Right atrium auricular region (tissue), 2 donors: ENCODE results near the gene DDX31. TPM values are rescaled to one million over a fixed set of nuclear protein-coding genes. Genes with fewer than 3 reads are reported as not detected.

Experiments
- DNase-seq: peaks from one replicate; pipeline ENCODE4 v3.0.0-alpha.2; 2019; ENCODE audit warnings: low spot score
- H3K27ac ChIP-seq, 2 donors: fragments of 200-600 bp; sonication (generic); 1 replicate in 1 of 2; 2 replicates in 1 of 2; pipeline ENCODE4 v1.5.1; 2016 to 2019
- H3K27me3 ChIP-seq, 2 donors: fragments of 200-600 bp; sonication (generic); one replicate each; pipeline versions ENCODE4 v1.5.1 to v1.6.0; 2017 to 2019
- H3K36me3 ChIP-seq: fragments of 200-600 bp; sonication (generic); one replicate; pipeline ENCODE4 v1.5.1; 2016
- H3K4me1 ChIP-seq, 2 donors: fragments of 200-600 bp; sonication (generic); one replicate each; pipeline versions ENCODE4 v1.5.1 to v1.6.0; 2017 to 2019
- H3K4me3 ChIP-seq, 2 donors: fragments of 200-600 bp; sonication (generic); 1 replicate in 1 of 2; 2 replicates in 1 of 2; pipeline ENCODE4 v1.5.1; 2017 to 2019; ENCODE audit warnings: mild to moderate bottlenecking in 1 of 2, moderate library complexity in 1 of 2
- H3K9me3 ChIP-seq, 2 donors: fragments of 200-600 bp; sonication (generic); one replicate each; pipeline ENCODE4 v1.5.1; 2019
- total RNA-seq, 2 donors: library from RNA; depleted of rRNA; stranded (reverse); fragments of >200 nt; gene quantifications; one replicate each; pipeline ENCODE4 v1.1.0, GENCODE V29; 2016
- TF ChIP-seq, protein P1 (sequence below), 2 donors: fragments of 200-600 bp; sonication (generic); IDR thresholded peaks; one replicate each; pipeline ENCODE4 v1.5.1; 2019; ENCODE audit warnings: antibody characterized with exemption in 2 of 2

DDX31 gene
- total RNA-seq, 2 donors from 2014 or later = 4.6 to 6.0 TPM

DNA sequence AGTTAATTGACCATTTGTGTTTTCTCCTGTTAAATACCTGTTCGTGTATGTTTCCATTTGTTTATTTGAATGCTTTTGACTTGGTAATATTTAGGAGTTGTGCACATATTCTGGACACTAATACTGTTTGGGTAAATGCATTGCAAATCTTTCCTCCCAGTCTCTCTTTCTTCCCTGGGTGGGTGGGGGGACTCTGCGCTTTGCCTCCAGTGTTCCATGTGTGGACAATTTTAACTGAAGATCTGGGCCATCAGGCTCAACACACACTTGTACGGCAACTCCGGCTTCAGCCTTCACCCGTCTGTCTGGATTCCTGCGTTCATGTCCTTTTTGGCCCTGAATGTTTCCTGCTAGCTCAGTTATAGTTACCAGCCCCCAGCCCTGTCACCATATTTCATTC lies 40.5 kb upstream of the DDX31 start:
- Histone ChIP-seq H3K4me1 (no peaks in the 10 kb centered on the region), H3K4me3 (no peak overlapping the region), H3K27ac (no peak overlapping the region), H3K27me3 (no peaks in the 10 kb centered on the region), H3K9me3 (no peaks in the 10 kb centered on the region), H3K36me3 (no peaks in the 10 kb centered on the region)
- no peak for DNase-seq
- TF ChIP-seq, protein P1, sequence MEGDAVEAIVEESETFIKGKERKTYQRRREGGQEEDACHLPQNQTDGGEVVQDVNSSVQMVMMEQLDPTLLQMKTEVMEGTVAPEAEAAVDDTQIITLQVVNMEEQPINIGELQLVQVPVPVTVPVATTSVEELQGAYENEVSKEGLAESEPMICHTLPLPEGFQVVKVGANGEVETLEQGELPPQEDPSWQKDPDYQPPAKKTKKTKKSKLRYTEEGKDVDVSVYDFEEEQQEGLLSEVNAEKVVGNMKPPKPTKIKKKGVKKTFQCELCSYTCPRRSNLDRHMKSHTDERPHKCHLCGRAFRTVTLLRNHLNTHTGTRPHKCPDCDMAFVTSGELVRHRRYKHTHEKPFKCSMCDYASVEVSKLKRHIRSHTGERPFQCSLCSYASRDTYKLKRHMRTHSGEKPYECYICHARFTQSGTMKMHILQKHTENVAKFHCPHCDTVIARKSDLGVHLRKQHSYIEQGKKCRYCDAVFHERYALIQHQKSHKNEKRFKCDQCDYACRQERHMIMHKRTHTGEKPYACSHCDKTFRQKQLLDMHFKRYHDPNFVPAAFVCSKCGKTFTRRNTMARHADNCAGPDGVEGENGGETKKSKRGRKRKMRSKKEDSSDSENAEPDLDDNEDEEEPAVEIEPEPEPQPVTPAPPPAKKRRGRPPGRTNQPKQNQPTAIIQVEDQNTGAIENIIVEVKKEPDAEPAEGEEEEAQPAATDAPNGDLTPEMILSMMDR (IDR thresholded peaks at IDR 0.05) = no peak

DNA sequence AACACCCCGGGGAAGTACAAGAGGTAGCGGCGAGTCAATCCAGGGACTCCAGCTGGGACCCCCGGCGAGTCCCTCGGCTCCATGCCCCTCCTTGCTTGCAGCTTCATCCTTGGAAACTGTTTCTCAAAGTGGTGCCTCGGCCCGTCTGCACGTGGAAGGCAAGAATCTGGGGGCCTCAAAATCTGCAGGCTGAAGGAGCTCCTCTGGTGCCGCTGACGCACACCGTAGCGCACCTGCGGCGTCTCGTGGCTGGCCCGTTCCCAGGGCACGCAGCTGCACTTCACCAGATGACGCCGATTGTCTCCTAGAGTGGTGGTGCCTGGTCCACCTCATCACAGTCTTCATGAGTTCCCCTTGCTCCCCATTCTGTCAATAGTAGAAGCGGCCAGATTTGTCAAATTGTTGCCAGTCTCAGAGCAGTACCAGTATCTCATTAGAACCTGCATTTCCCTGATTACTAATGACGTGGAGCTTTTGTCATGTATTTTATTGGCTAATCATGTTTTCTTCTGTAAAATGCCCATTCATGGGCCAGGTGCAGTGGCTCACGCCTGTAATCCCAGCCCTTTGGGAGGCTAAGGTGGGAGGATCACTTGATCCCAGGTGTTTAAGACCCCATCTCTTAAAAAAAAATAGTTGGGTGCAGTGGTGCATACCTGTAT lies 39.1 kb upstream of the DDX31 start:
- TF ChIP-seq, protein P1 (IDR thresholded peaks at IDR 0.05) = no peak
- Histone ChIP-seq H3K27me3 (no peaks in the 10 kb centered on the region), H3K4me3 (no peak overlapping the region), H3K27ac (no peak overlapping the region), H3K4me1 (no peaks in the 10 kb centered on the region), H3K9me3 (no peaks in the 10 kb centered on the region), H3K36me3 (no peaks in the 10 kb centered on the region)
- DNase-seq = no peak

DNA sequence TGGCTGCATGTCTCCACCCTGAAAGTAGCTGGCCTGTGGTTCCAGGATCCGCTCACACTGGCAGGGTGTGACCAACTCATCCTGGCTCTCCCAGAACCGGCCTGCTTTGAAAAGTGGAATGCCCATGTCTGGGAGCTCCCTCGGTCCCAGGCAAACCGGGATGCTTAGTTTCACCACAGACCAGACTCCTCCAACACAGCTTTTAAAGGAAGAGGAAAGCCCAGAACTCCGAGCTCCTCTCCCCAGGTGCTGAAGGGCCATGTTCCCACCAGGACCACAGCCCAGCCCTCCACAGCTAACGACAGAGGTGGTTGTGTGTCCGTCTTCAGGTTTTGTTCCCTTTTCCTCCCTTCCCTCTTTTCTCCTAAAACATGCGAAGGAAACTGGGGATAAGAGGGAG lies 38.5 kb upstream of the DDX31 start:
- no peaks in the 10 kb centered on the region for H3K36me3 ChIP-seq
- DNase-seq = no peak
- no peaks in the 10 kb centered on the region for H3K4me1 ChIP-seq
- no peak overlapping the region for H3K27ac ChIP-seq
- TF ChIP-seq, protein P1 (IDR thresholded peaks at IDR 0.05) = no peak
- no peaks in the 10 kb centered on the region for H3K9me3 ChIP-seq
- H3K27me3 ChIP-seq = no peaks in the 10 kb centered on the region
- H3K4me3 ChIP-seq = no peak overlapping the region

DNA sequence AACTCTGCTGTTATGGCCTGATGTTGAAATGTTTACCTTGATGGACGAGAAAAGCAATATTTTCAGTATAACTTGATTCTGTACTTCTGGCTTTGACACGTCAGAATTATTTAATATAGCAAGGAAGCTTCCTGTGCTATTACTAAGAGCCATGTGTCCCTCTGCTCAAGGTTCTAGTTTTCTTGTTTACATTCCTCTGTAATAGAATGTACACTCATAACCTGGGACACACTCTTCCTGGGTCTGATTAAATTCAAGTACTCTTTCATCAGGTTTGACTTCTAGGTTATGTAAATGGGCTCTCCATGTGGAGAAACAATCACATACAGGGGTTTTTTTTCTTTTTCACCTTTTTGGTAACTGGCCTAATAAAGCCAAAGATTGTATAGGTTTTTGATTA lies 33.6 kb upstream of the DDX31 start:
- DNase-seq = no peak
- H3K9me3 ChIP-seq = peaks cover 0 to 1% of the 10 kb centered on the region in 2 donors
- no peaks in the 10 kb centered on the region for H3K27me3 ChIP-seq

DNA sequence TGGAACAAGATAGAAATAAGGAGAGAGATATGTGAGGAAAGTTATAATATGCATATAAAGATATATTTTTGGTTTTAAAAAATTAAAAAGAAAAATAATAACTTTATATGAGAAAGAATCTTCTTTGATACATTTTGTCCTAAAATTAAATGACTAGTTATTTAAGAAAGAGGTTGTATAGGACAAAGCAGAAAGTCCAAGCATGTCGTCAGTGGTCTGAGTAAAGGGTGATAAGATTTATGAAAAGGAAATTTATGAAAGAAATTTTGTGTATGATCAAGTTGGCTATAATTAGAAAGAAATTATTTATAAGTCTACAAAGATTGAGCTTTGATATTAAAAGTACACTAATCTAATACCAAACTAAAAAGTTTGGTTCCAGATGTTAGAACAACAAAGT lies 32.5 kb upstream of the DDX31 start:
- no peaks in the 10 kb centered on the region for H3K36me3 ChIP-seq
- peaks cover 0 to 12% of the 10 kb centered on the region in 2 donors for H3K9me3 ChIP-seq
- no peaks in the 10 kb centered on the region for H3K4me1 ChIP-seq
- no peak overlapping the region for H3K27ac ChIP-seq
- no peak for DNase-seq
- H3K27me3 ChIP-seq = no peaks in the 10 kb centered on the region
- TF ChIP-seq, protein P1 (IDR thresholded peaks at IDR 0.05) = no peak
- H3K4me3 ChIP-seq = no peak overlapping the region

More for the DNA sequence above, 33.6 kb upstream of the DDX31 start:
- TF ChIP-seq, protein P1 (IDR thresholded peaks at IDR 0.05) = no peak
- Histone ChIP-seq H3K36me3 (no peaks in the 10 kb centered on the region), H3K27ac (no peak overlapping the region), H3K4me3 (no peak overlapping the region), H3K4me1 (no peaks in the 10 kb centered on the region)

DNA sequence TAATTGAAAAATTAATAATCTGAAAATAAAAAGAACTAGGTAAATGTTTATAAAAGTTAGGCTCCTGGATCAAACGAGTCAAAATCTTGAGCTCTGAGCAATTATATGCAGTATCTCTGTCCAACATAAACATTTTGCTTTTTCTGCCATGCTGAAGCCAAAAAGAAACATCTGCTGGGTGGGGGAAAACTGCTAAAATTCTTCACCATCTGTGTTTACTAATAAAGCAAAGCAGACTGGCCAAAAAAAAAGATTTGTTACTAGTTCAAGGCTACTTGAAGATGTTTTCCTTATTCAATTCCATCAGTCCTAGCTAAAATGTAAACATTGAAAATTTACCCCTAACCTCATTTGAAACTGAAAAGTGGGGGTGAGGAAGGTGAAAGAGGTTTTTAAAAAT lies 30.2 kb upstream of the DDX31 start:
- peaks cover 0 to 20% of the 10 kb centered on the region in 2 donors for H3K9me3 ChIP-seq
- H3K27ac ChIP-seq = no peak overlapping the region
- H3K4me1 ChIP-seq = no peaks in the 10 kb centered on the region
- no peaks in the 10 kb centered on the region for H3K36me3 ChIP-seq
- TF ChIP-seq, protein P1 (IDR thresholded peaks at IDR 0.05) = no peak
- H3K4me3 ChIP-seq = no peak overlapping the region
- no peak for DNase-seq
- H3K27me3 ChIP-seq = no peaks in the 10 kb centered on the region
